HepG2 (cell line): ENCODE measurements around the gene GLOD5. TPM values are rescaled to one million over a fixed set of nuclear protein-coding genes. Genes with fewer than 3 reads are reported as not detected.

Source experiments
- ASH2L ChIP-seq: fragments of 300-600, 200-600 bp; sonication (generic); IDR thresholded peaks from 2 replicates; pipeline ENCODE4 v1.7.0; 2017; ENCODE audit warnings: low read depth, mild to moderate bottlenecking, moderate library complexity, mixed read lengths, low read length; ENCODE audit not compliant: insufficient read length
- ATF4 ChIP-seq, 2 experiments: fragments of 450-650 bp in 1 of 2; sonication (generic) in 1 of 2; formaldehyde crosslinking; IDR thresholded peaks; 2 replicates each; pipeline versions ENCODE4 v1.5.0 to v1.8.0; 2020 to 2022; ENCODE audit warnings: mild to moderate bottlenecking in 1 of 2, missing genetic modification reagents in 1 of 2
- DPF2 ChIP-seq: sonication (generic); formaldehyde crosslinking; IDR thresholded peaks from 2 replicates; pipeline ENCODE4 v1.4.0; 2020; ENCODE audit warnings: mild to moderate bottlenecking, low read depth, missing genetic modification reagents, borderline replicate concordance
- GABPB1 ChIP-seq: IDR thresholded peaks from 2 replicates; pipeline ENCODE4 v1.6.1; 2016; ENCODE audit warnings: mild to moderate bottlenecking, missing genetic modification reagents, moderate library complexity, missing compliant biosample characterization
- GRHL1 ChIP-seq: sonication (generic); formaldehyde crosslinking; conservative IDR thresholded peaks from 2 replicates; pipeline ENCODE4 v1.8.0; 2022; ENCODE audit warnings: missing genetic modification reagents
- MAZ ChIP-seq, 2 experiments: sonication (generic) in 1 of 2; formaldehyde crosslinking in 1 of 2; IDR thresholded peaks; 2 replicates each; pipeline versions ENCODE4 v1.5.0 to v1.6.1; 2012 to 2020; ENCODE audit warnings: low read depth in 2 of 2, mild to moderate bottlenecking in 2 of 2, borderline replicate concordance in 1 of 2, improper control_type of control experiment in 1 of 2, low read length in 1 of 2, missing genetic modification reagents in 1 of 2, moderate library complexity in 1 of 2
- MTA1 ChIP-seq: sonication (generic); formaldehyde crosslinking; IDR thresholded peaks from 2 replicates; pipeline ENCODE4 v1.4.0; 2020; ENCODE audit warnings: missing genetic modification reagents, mild to moderate bottlenecking, borderline replicate concordance
- PBX2 ChIP-seq: IDR thresholded peaks from 2 replicates; pipeline ENCODE4 v1.6.1; 2016; ENCODE audit warnings: control low read depth
- PHF20 ChIP-seq: sonication (generic); formaldehyde crosslinking; IDR thresholded peaks from 2 replicates; pipeline ENCODE4 v1.5.0; 2020; ENCODE audit warnings: mild to moderate bottlenecking, missing genetic modification reagents
- POGZ ChIP-seq: sonication (generic); formaldehyde crosslinking; IDR thresholded peaks from 2 replicates; pipeline ENCODE4 v1.4.0; 2020; ENCODE audit warnings: mild to moderate bottlenecking, missing genetic modification reagents
- POLR2AphosphoS5 ChIP-seq: IDR thresholded peaks from 2 replicates; pipeline ENCODE4 v1.6.1; 2012; ENCODE audit warnings: low read depth, low read length
- SOX6 ChIP-seq, 2 experiments: fragments of 450-650 bp in 1 of 2; sonication (generic) in 1 of 2; formaldehyde crosslinking in 1 of 2; IDR thresholded peaks; 2 replicates each; pipeline versions ENCODE4 v1.4.0 to v1.6.1; 2017 to 2020; ENCODE audit warnings: antibody characterized with exemption in 1 of 2, mild to moderate bottlenecking in 1 of 2, missing genetic modification reagents in 1 of 2
- SP4 ChIP-seq: sonication (generic); formaldehyde crosslinking; IDR thresholded peaks from 2 replicates; pipeline ENCODE4 v1.8.1; 2023; ENCODE audit warnings: mild to moderate bottlenecking, missing genetic modification reagents
- ZMAT3 ChIP-seq: sonication (generic); formaldehyde crosslinking; conservative IDR thresholded peaks from 2 replicates; pipeline ENCODE4 v1.7.0; 2021; ENCODE audit warnings: missing genetic modification reagents
- polyA plus RNA-seq, 8 experiments: library from polyadenylated mRNA; depleted of rRNA in 3 of 8; stranded (reverse) in 7 of 8; unstranded in 1 of 8; fragments of >200 nt; fragmentation: Illumina TruSeq in 4 of 8; extraction: Trizol in 4 of 8; gene quantifications; 2 replicates each; pipeline versions ENCODE4 v1.2.1 to v1.2.3, GENCODE V29; 2011 to 2016; ENCODE audit warnings: low read depth in 4 of 8, missing spikeins in 1 of 8, mixed read lengths in 1 of 8; ENCODE audit not compliant: insufficient read depth in 1 of 8
- total RNA-seq, 5 experiments: library from RNA; depleted of rRNA; stranded (reverse); fragments of >200 nt; fragmentation: Illumina TruSeq; extraction: Trizol; gene quantifications; 2 replicates each; pipeline ENCODE4 v1.2.3, GENCODE V29; 2016; ENCODE audit warnings: low read depth in 1 of 5
- TF ChIP-seq, protein P1 (sequence below): sonication (generic); formaldehyde crosslinking; IDR thresholded peaks from 2 replicates; pipeline ENCODE4 v1.4.0; 2020; ENCODE audit warnings: missing genetic modification reagents
- TF ChIP-seq, protein P2 (sequence below): sonication (generic); formaldehyde crosslinking; conservative IDR thresholded peaks from 2 replicates; pipeline ENCODE4 v1.4.0; 2020; ENCODE audit warnings: missing genetic modification reagents

GLOD5 gene
- total and polyA plus RNA-seq, 2 of the 13 experiments (the other 11 are each of a cell fraction or from before 2014, with no cell fraction given) = 0.93 to 1.3 TPM

- TF ChIP-seq ATF4 (CRISPR knock-in tag; IDR thresholded peaks at IDR 0.05) (0 out of 4 replicates have a peak, but pooled peaks of 1 of the 2 experiments have one; percentile 32), MTA1 (CRISPR knock-in tag) (0 out of 2 replicates have a peak, but pooled peaks have one; percentile 38), ZMAT3 (0 out of 2 replicates have a peak, but pooled peaks have one; percentile 50), POLR2AphosphoS5 (peak; percentile 44; the same call in 1 of the 2 replicates), ASH2L (peak; percentile 79), POGZ (peak; percentile 54; the same call in 1 of the 2 replicates), PBX2 (CRISPR knock-in tag) (no peak), GRHL1 (CRISPR knock-in tag) (no peak), PHF20 (CRISPR knock-in tag) (peak; percentile 93), GABPB1 (CRISPR knock-in tag) (peak; percentile 79), MAZ (IDR thresholded peaks at IDR 0.05; ENCODE audit: borderline replicate concordance, low read depth, low read length) (0 out of 2 replicates have a peak, but pooled peaks have one; percentile 30), MAZ (CRISPR knock-in tag; IDR thresholded peaks at IDR 0.05; ENCODE audit: low read depth) (peak; percentile 72), SP4 (CRISPR knock-in tag) (peak; percentile 92), SOX6 (IDR thresholded peaks at IDR 0.05) (no peak), SOX6 (CRISPR knock-in tag; IDR thresholded peaks at IDR 0.05) (peak; percentile 38; the same call in 1 of the 2 replicates), DPF2 (CRISPR knock-in tag) (no peak)
- TF ChIP-seq, protein P1, sequence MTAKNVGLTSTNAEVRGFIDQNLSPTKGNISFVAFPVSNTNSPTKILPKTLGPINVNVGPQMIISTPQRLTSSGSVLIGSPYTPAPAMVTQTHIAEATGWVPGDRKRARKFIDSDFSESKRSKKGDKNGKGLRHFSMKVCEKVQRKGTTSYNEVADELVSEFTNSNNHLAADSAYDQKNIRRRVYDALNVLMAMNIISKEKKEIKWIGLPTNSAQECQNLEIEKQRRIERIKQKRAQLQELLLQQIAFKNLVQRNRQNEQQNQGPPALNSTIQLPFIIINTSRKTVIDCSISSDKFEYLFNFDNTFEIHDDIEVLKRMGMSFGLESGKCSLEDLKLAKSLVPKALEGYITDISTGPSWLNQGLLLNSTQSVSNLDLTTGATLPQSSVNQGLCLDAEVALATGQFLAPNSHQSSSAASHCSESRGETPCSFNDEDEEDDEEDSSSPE (CRISPR knock-in tag) = peak; percentile 81
- TF ChIP-seq, protein P2, sequence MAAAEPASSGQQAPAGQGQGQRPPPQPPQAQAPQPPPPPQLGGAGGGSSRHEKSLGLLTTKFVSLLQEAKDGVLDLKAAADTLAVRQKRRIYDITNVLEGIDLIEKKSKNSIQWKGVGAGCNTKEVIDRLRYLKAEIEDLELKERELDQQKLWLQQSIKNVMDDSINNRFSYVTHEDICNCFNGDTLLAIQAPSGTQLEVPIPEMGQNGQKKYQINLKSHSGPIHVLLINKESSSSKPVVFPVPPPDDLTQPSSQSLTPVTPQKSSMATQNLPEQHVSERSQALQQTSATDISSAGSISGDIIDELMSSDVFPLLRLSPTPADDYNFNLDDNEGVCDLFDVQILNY (CRISPR knock-in tag) = peak; percentile 65; the same call in 1 of the 2 replicates
These were observed 39.9 kb downstream of the GLOD5 start, which contains the start of gene HDAC6 (continued) for GRCh38 chrX:48801280-48802088.
